ENCODE measurements around the gene ADAMTS4. TPM values are rescaled to one million over a fixed set of nuclear protein-coding genes. Genes with fewer than 3 reads are reported as not detected.

Gene ADAMTS4
- total RNA-seq, 1 experiment from 2014 or later = 9.1 TPM

DNA sequence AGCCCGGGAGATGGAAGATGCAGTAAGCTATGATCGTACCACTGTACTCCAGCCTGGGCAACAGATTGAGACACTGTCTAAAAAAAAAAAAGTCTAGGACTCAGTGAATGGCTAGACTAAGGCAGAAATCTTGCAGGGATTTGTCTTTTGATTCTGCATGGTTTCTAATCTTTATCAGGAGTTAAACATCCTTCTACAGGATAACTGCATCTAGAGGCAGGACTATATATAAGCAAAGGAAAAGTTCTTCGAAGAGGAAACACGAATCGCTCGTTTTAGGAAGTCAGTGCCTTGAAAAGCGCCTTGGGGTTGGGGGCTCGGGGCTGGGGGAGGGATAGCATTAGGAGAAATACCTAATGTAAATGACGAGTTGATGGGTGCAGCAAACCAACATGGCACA is 45.7 kb downstream of the ADAMTS4 start:
- DNase-seq (ENCODE audit: low spot score) (no peak), ATAC-seq (no peak)
- TF ChIP-seq ZNF121 (CRISPR knock-in tag; IDR thresholded peaks at IDR 0.05) (no peak), RELA (CRISPR knock-in tag; IDR thresholded peaks at IDR 0.05; ENCODE audit: borderline replicate concordance) (no peak), FOXK1 (CRISPR knock-in tag; IDR thresholded peaks at IDR 0.05) (no peak), ZNF423 (CRISPR knock-in tag; IDR thresholded peaks at IDR 0.05) (no peak), CBFB (CRISPR knock-in tag; IDR thresholded peaks at IDR 0.05; ENCODE audit: low read depth) (no peak), FOXP1 (CRISPR knock-in tag; IDR thresholded peaks at IDR 0.05; ENCODE audit: borderline replicate concordance) (no peak), NFE2L1 (CRISPR knock-in tag; IDR thresholded peaks at IDR 0.05) (no peak), MYBL2 (CRISPR knock-in tag; IDR thresholded peaks at IDR 0.05) (no peak), ZNF219 (CRISPR knock-in tag; IDR thresholded peaks at IDR 0.05; ENCODE audit: borderline replicate concordance) (no peak), NR2C2 (CRISPR knock-in tag; IDR thresholded peaks at IDR 0.05) (no peak), ZNF232 (CRISPR knock-in tag; IDR thresholded peaks at IDR 0.05) (no peak), GABPB1 (CRISPR knock-in tag; IDR thresholded peaks at IDR 0.05) (no peak), ZBTB21 (CRISPR knock-in tag; IDR thresholded peaks at IDR 0.05; ENCODE audit: borderline replicate concordance) (no peak)
- TF ChIP-seq, protein P1, sequence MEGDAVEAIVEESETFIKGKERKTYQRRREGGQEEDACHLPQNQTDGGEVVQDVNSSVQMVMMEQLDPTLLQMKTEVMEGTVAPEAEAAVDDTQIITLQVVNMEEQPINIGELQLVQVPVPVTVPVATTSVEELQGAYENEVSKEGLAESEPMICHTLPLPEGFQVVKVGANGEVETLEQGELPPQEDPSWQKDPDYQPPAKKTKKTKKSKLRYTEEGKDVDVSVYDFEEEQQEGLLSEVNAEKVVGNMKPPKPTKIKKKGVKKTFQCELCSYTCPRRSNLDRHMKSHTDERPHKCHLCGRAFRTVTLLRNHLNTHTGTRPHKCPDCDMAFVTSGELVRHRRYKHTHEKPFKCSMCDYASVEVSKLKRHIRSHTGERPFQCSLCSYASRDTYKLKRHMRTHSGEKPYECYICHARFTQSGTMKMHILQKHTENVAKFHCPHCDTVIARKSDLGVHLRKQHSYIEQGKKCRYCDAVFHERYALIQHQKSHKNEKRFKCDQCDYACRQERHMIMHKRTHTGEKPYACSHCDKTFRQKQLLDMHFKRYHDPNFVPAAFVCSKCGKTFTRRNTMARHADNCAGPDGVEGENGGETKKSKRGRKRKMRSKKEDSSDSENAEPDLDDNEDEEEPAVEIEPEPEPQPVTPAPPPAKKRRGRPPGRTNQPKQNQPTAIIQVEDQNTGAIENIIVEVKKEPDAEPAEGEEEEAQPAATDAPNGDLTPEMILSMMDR (IDR thresholded peaks at IDR 0.05) = no peak
- TF ChIP-seq, protein P2, sequence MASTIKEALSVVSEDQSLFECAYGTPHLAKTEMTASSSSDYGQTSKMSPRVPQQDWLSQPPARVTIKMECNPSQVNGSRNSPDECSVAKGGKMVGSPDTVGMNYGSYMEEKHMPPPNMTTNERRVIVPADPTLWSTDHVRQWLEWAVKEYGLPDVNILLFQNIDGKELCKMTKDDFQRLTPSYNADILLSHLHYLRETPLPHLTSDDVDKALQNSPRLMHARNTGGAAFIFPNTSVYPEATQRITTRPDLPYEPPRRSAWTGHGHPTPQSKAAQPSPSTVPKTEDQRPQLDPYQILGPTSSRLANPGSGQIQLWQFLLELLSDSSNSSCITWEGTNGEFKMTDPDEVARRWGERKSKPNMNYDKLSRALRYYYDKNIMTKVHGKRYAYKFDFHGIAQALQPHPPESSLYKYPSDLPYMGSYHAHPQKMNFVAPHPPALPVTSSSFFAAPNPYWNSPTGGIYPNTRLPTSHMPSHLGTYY (CRISPR knock-in tag; IDR thresholded peaks at IDR 0.05) = no peak
- TF ChIP-seq, protein P3, sequence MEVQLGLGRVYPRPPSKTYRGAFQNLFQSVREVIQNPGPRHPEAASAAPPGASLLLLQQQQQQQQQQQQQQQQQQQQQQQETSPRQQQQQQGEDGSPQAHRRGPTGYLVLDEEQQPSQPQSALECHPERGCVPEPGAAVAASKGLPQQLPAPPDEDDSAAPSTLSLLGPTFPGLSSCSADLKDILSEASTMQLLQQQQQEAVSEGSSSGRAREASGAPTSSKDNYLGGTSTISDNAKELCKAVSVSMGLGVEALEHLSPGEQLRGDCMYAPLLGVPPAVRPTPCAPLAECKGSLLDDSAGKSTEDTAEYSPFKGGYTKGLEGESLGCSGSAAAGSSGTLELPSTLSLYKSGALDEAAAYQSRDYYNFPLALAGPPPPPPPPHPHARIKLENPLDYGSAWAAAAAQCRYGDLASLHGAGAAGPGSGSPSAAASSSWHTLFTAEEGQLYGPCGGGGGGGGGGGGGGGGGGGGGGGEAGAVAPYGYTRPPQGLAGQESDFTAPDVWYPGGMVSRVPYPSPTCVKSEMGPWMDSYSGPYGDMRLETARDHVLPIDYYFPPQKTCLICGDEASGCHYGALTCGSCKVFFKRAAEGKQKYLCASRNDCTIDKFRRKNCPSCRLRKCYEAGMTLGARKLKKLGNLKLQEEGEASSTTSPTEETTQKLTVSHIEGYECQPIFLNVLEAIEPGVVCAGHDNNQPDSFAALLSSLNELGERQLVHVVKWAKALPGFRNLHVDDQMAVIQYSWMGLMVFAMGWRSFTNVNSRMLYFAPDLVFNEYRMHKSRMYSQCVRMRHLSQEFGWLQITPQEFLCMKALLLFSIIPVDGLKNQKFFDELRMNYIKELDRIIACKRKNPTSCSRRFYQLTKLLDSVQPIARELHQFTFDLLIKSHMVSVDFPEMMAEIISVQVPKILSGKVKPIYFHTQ (CRISPR knock-in tag; IDR thresholded peaks at IDR 0.05) = no peak

DNA sequence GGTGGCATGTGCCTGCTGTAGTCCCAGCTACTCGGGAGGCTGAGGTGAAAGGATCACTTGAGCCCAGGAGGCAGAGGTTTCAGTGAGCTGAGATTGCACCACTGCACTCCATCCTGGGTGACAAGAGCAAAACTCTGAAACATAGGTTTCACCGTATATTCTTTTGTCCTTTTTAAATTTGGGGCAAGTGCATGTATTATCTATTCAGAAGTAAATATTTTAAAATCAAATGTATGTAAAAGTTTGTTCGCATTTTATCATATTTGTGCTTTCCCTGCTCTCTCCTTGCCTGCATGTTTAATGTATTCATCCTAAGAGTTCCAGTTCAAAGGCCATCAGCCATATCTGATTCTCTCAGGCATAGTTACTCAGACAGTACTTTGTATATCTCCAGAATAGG is 53.0 kb downstream of the ADAMTS4 start:
- ChIA-PET POLR2A (no interaction called here), CTCF (interaction anchor here (1.4 kb wide), 1 partner anchor 191 kb away, joined by 3 read pairs; the partner anchor contains the start of gene ITLN2)
- no peak for ATAC-seq
- Mint-ChIP-seq H3K4me1 (no peaks in the 10 kb centered on the region), H3K27me3 (ENCODE audit: low read depth) (no peaks in the 10 kb centered on the region), H3K9me3 (no peaks in the 10 kb centered on the region), H3K27ac (no peak overlapping the region), H3K4me3 (no peak overlapping the region), H3K36me3 (no peaks in the 10 kb centered on the region)
- no peak for DNase-seq (ENCODE audit: low spot score)
- TF ChIP-seq, protein P4, sequence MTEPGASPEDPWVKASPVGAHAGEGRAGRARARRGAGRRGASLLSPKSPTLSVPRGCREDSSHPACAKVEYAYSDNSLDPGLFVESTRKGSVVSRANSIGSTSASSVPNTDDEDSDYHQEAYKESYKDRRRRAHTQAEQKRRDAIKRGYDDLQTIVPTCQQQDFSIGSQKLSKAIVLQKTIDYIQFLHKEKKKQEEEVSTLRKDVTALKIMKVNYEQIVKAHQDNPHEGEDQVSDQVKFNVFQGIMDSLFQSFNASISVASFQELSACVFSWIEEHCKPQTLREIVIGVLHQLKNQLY (CRISPR knock-in tag; IDR thresholded peaks at IDR 0.05) = no peak
- TF ChIP-seq ZNF423 (CRISPR knock-in tag; IDR thresholded peaks at IDR 0.05) (no peak), CREM (CRISPR knock-in tag; IDR thresholded peaks at IDR 0.05) (no peak), SMAD3 (CRISPR knock-in tag; IDR thresholded peaks at IDR 0.05; ENCODE audit: borderline replicate concordance) (no peak), ELF4 (CRISPR knock-in tag; IDR thresholded peaks at IDR 0.05; ENCODE audit: low read depth) (no peak), IRF2 (CRISPR knock-in tag; IDR thresholded peaks at IDR 0.05; ENCODE audit: borderline replicate concordance, low read depth) (no peak)
- TF ChIP-seq, protein P5, sequence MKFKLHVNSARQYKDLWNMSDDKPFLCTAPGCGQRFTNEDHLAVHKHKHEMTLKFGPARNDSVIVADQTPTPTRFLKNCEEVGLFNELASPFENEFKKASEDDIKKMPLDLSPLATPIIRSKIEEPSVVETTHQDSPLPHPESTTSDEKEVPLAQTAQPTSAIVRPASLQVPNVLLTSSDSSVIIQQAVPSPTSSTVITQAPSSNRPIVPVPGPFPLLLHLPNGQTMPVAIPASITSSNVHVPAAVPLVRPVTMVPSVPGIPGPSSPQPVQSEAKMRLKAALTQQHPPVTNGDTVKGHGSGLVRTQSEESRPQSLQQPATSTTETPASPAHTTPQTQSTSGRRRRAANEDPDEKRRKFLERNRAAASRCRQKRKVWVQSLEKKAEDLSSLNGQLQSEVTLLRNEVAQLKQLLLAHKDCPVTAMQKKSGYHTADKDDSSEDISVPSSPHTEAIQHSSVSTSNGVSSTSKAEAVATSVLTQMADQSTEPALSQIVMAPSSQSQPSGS (CRISPR knock-in tag; IDR thresholded peaks at IDR 0.05; ENCODE audit: borderline replicate concordance, low read depth) = no peak
- TF ChIP-seq, protein P6, sequence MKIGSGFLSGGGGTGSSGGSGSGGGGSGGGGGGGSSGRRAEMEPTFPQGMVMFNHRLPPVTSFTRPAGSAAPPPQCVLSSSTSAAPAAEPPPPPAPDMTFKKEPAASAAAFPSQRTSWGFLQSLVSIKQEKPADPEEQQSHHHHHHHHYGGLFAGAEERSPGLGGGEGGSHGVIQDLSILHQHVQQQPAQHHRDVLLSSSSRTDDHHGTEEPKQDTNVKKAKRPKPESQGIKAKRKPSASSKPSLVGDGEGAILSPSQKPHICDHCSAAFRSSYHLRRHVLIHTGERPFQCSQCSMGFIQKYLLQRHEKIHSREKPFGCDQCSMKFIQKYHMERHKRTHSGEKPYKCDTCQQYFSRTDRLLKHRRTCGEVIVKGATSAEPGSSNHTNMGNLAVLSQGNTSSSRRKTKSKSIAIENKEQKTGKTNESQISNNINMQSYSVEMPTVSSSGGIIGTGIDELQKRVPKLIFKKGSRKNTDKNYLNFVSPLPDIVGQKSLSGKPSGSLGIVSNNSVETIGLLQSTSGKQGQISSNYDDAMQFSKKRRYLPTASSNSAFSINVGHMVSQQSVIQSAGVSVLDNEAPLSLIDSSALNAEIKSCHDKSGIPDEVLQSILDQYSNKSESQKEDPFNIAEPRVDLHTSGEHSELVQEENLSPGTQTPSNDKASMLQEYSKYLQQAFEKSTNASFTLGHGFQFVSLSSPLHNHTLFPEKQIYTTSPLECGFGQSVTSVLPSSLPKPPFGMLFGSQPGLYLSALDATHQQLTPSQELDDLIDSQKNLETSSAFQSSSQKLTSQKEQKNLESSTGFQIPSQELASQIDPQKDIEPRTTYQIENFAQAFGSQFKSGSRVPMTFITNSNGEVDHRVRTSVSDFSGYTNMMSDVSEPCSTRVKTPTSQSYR (CRISPR knock-in tag; IDR thresholded peaks at IDR 0.05) = no peak

More for the DNA sequence above, 45.7 kb downstream of the ADAMTS4 start:
- peak overlapping the region; percentile 99 for H3K4me3 Mint-ChIP-seq
- H3K27ac Mint-ChIP-seq = peak overlapping the region; percentile 77
- ChIA-PET CTCF (interaction anchor here (0.9 to 2.7 kb wide), 3 partner anchors 12 to 108 kb away, joined by 3 to 18 read pairs (median 4); partner anchors contain the start of genes DEDD, PPOX and USF1), POLR2A (interaction anchor here (1.0 to 1.4 kb wide), 4 partner anchors 13 to 131 kb away, joined by 3 to 13 read pairs (median 6); partner anchors contain the start of genes B4GALT3, DEDD and PPOX)
- no peaks in the 10 kb centered on the region for H3K27me3 Mint-ChIP-seq (ENCODE audit: low read depth)
- no peaks in the 10 kb centered on the region for H3K9me3 Mint-ChIP-seq
- H3K4me1 Mint-ChIP-seq = peaks cover 10% of the 10 kb centered on the region
- peaks cover 7% of the 10 kb centered on the region for H3K36me3 Mint-ChIP-seq
